GM18526 (cell line): Measurements from ENCODE around the gene TMEM156.

Experiments used
- POLR2A ChIP-seq: IDR thresholded peaks from 3 replicates; pipeline ENCODE4 v1.6.1; 2011; ENCODE audit not compliant: insufficient read length; ENCODE audit errors: extremely low read depth

The TMEM156 gene

DNA sequence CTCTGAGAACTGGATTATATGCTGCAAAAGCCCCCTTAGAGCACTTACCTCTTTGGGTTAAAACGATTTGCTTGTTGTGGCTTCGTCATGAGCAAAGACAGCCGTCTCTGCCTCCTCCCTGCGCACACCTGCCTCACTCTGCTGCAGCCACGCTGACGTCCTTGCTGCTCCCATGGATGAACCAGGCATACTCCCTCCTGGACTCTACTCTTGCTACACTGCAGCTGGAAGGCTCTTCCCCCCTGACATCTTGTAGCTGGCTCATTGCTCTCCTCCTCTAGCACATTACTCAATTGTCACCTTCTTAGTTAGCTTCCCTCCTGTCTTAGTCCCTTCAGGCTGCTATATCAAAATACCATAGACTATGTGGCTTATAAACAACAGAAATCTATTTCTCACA is 105.3 kb downstream of the TMEM156 start:
- no peak for TF ChIP-seq POLR2A

DNA sequence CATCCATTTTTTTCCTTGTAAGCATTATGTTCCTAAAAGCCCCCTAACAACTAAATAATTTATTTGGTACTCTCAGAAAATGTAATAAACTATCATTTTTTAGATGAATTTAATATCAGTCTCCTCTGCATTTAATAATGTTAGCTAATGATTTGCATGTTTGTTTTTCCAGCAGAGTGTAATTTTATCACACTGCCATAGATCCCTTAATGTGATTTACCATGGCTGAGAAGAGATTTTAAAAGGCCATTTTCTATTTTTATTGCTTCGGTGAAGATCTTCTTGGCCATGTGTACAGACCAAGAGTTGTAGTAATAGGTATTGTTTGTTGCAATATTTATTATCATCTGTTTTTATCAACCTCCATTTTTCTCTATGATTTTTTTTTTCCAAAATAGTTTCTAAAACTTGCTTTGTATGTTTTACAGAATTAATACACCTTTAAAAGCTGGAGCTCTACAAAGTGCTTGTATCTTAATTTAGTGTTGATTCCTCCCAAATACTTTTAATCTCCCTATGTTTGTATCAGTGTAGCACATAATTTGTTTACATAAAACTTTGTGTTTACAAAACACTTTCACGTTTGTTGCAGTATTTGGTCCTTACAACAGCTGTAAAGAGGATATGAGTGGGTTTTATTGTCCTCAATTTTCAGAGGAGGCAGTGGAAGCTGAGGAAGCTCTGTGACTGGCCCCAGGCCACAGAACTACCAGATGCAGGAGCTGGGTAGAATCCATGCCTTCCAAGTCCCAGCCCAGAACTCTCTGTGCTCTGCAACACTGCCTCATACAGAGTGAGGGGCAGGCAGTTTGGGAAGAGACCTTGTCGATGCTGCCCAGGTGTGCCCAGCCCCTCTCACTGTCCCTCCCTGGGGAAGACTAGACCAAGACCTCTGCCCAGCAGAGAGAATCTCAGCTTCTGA is 106.5 kb downstream of the TMEM156 start:
- TF ChIP-seq POLR2A: no peak

DNA sequence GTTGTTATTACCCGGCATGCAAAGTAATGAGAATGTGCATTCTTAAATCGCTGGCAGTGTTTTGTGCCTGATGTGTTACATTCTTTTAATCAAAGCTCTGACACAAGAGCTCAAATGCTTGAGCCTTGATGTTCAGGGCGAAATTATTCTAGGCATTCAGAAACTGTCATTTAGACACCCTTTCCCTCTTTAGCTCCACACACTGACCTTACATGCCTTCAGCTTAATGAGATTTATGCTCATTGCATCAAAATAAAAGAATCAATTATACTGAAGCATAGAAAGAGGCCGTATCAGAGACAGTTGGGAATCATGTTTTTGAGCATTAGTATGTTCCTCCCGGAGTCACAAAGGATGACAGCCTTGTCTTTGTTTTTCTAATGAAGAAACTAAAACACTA is 107.9 kb downstream of the TMEM156 start:
- TF ChIP-seq POLR2A: no peak

DNA sequence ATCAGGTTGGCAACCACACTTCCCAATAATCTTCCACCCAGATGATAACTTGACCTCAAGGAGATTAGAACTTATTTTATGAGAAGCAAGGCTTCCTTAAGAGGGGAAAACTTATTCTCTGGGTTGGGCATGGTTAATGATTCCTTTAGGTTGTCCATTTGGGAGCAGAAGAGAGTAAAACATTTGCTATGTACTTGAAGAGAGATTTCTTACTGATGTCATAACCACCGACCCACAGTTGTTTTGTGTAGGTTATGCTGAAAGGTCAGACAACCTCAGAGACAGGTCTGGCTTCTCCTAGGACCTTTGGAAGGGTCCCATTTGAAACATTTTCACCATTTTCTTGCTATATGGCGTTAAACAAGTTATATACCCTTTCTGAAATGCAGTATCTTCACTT is 108.5 kb downstream of the TMEM156 start:
- no peak for TF ChIP-seq POLR2A

DNA sequence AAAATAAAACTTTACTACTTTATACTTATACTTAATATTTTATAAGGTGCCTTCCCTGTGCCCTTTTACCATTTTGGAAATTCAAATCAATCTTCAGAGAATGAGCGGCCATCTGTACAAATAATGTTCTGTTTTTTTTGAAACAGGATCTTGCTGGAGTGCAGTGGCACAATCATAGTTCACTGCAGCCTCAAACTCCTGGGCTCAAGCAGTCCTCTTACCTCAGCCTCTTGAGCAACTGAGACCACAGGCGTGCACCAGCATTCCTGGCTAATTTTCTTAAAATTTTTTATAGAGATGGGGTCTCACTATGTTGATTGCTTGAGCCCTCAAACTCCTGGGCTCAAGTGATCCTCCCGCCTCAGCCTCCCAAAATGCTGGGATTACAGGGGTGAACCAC is 111.1 kb downstream of the TMEM156 start:
- no peak for TF ChIP-seq POLR2A

DNA sequence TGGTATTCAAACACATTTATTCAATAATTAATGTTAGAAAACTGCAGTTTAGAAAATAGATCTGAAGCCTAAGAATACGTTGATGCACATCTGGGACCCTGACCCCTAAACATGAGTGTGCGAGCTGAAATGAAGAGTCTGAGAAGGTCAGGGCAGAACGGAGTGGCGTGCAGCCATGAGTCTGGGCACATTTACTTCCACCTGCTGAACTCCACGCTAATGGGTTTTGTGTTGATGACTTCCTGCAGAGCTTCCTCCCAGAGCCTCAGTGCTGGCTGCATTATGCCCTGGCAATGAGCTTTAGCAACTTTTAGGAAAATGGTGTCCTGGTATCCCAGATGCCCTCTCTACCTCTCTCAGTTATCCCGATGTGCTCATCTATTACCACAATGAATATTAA is 111.5 kb downstream of the TMEM156 start:
- TF ChIP-seq POLR2A: no peak

DNA sequence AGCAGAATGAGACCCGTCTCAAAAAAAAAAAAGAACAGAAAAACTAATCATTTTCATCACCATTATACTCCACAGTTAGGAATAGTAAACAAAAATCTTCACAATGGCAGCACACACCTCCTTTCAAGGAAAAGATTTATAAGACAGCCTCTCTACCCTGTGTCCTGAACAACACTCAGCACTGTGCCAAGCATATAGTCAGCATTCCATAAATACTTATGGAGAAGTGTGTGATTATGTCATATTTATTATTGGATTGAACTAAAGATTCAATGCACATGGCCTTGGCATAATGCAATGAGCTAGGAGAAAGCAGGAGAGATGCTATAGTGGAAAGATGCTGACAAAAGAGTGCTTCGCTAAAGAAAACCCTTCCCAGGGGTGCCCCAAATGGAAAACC is 112.0 kb downstream of the TMEM156 start:
- no peak for TF ChIP-seq POLR2A

DNA sequence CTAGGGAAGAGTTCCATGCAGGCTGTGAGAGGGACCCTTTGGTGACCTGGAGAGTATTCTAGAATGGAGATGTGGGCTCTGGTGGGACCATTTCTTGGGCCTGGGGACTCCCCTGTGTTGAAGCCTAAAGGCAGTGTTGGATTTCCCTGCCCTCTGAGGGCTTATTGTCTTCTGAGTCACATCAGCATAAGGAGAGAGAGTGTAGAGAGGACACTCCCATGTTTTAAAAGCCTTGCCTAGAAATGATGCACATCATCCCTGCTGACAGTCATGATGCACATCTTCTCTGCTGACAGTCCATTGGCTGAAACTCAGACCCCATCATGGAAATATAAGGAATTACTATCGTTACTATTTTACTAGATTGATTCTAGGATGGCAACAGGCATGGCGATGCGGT is 112.7 kb downstream of the TMEM156 start:
- no peak for TF ChIP-seq POLR2A

DNA sequence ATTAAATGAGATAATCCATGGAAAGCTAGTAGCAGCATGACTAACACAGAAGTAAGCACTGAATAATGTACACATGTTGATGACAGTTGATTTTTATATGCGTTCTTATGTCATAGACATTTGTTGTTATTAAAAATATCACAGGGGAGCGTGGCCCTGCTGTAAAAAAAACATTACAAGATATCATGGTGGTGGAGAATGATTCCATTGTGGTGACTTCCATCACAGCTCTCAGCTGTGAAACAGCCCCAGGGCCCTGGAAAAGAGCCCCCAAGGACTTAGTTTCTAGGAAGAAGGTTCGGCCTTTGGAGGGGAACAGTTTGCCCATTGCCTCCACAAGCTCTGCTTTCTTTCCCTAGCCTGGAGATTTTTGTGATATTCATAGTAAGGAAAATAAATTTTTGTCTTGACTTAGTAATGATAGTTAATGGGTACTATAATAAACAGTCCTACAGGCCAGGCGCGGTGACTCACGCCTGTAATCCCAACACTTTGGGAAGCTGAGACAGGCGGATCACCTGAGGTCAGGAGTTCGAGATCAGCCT is 114.7 kb downstream of the TMEM156 start:
- TF ChIP-seq POLR2A: no peak
